Measurements from ENCODE around the gene NT5C2.

The NT5C2 gene

DNA sequence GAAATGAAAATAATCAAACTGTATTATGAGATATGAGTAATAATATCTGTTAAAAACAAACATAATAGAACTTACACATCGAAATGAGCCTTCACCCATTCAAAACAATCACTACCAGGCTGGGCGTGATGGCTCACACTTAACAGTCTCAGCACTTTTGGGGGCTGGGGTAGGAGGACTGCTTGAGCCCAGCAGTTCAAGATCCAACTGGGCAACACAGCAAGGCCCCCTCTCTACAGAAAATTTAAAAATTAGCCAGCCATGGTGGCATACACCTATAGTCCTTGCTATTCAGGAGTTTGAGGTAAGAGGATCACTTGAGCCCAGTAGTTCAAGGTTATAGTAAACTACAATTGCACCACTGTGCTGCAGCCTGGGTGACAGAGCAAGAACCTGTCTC, 75.8 kb downstream of the NT5C2 start:
- no peaks in the 10 kb centered on the region for H4K20me1 ChIP-seq (ENCODE audit: control insufficient read depth, insufficient read depth, low read depth, low read length)
- no peaks in the 10 kb centered on the region for H3K27me3 ChIP-seq (ENCODE audit: control insufficient read depth, low read length)
- no peaks in the 10 kb centered on the region for H3K9me3 ChIP-seq (ENCODE audit: control insufficient read depth, insufficient read depth, low read length)
- H3K4me2 ChIP-seq (ENCODE audit: low read length): no peak overlapping the region
- H3K4me3 ChIP-seq (ENCODE audit: low read length): no peak overlapping the region
- no peaks in the 10 kb centered on the region for H3K9me2 ChIP-seq (replicated peaks; ENCODE audit: control insufficient read depth, low read length)
- no peak overlapping the region for H3K27ac ChIP-seq (ENCODE audit: low read depth, low read length)
- H3K79me2 ChIP-seq (ENCODE audit: control insufficient read depth, low read length): peaks cover 37% of the 10 kb centered on the region
- no peaks in the 10 kb centered on the region for H3F3A ChIP-seq (ENCODE audit: control insufficient read depth, insufficient read depth)
- H3K4me1 ChIP-seq (ENCODE audit: control insufficient read depth, low read length): no peaks in the 10 kb centered on the region
- TF ChIP-seq, protein P1, sequence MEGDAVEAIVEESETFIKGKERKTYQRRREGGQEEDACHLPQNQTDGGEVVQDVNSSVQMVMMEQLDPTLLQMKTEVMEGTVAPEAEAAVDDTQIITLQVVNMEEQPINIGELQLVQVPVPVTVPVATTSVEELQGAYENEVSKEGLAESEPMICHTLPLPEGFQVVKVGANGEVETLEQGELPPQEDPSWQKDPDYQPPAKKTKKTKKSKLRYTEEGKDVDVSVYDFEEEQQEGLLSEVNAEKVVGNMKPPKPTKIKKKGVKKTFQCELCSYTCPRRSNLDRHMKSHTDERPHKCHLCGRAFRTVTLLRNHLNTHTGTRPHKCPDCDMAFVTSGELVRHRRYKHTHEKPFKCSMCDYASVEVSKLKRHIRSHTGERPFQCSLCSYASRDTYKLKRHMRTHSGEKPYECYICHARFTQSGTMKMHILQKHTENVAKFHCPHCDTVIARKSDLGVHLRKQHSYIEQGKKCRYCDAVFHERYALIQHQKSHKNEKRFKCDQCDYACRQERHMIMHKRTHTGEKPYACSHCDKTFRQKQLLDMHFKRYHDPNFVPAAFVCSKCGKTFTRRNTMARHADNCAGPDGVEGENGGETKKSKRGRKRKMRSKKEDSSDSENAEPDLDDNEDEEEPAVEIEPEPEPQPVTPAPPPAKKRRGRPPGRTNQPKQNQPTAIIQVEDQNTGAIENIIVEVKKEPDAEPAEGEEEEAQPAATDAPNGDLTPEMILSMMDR (IDR thresholded peaks at IDR 0.05; ENCODE audit: low read depth, low read length, poor library complexity, severe bottlenecking): no peak
- TF ChIP-seq EZH2phosphoT487 (IDR thresholded peaks at IDR 0.05; ENCODE audit: borderline replicate concordance, low read length): no peak
- H3K36me3 ChIP-seq (ENCODE audit: control insufficient read depth, low read length): 0 out of 2 replicates have a peak, but pooled peaks cover 6% of the 10 kb centered on the region

DNA sequence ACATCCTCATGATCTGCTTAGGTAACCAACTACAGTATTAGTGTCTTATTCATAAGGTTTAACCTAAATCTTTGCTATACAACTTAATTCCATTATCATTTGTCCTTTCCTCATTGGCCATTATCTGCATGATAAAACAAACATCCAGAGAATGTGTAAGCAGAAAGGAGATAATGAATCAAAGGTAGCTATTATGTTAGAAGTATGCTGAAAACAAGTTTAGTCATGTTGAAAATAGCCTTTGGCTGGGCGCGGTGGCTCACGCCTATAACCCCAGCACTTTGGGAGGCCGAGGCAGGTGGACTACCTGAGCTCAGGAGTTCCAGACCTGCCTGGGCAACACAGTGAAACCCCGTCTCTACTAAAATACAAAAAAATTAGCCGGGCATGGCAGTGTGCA, 78.2 kb downstream of the NT5C2 start:
- Histone ChIP-seq H4K20me1 (ENCODE audit: control insufficient read depth, insufficient read depth, low read depth, low read length) (no peaks in the 10 kb centered on the region), H3K4me3 (ENCODE audit: low read length) (no peak overlapping the region), H3K27me3 (ENCODE audit: control insufficient read depth, low read length) (no peaks in the 10 kb centered on the region), H3K9me2 (replicated peaks; ENCODE audit: control insufficient read depth, low read length) (no peaks in the 10 kb centered on the region), H3F3A (ENCODE audit: control insufficient read depth, insufficient read depth) (no peaks in the 10 kb centered on the region), H3K36me3 (ENCODE audit: control insufficient read depth, low read length) (0 out of 2 replicates have a peak, but pooled peaks cover 5% of the 10 kb centered on the region), H3K4me1 (ENCODE audit: control insufficient read depth, low read length) (peaks cover 4% of the 10 kb centered on the region; the same call in 1 of the 2 replicates), H3K9me3 (ENCODE audit: control insufficient read depth, insufficient read depth, low read length) (no peaks in the 10 kb centered on the region), H3K79me2 (ENCODE audit: control insufficient read depth, low read length) (peaks cover 40% of the 10 kb centered on the region), H3K27ac (ENCODE audit: low read depth, low read length) (no peak overlapping the region), H3K4me2 (ENCODE audit: low read length) (no peak overlapping the region)
- TF ChIP-seq, protein P1 (IDR thresholded peaks at IDR 0.05; ENCODE audit: low read depth, low read length, poor library complexity, severe bottlenecking): no peak
- TF ChIP-seq EZH2phosphoT487 (IDR thresholded peaks at IDR 0.05; ENCODE audit: borderline replicate concordance, low read length): no peak

DNA sequence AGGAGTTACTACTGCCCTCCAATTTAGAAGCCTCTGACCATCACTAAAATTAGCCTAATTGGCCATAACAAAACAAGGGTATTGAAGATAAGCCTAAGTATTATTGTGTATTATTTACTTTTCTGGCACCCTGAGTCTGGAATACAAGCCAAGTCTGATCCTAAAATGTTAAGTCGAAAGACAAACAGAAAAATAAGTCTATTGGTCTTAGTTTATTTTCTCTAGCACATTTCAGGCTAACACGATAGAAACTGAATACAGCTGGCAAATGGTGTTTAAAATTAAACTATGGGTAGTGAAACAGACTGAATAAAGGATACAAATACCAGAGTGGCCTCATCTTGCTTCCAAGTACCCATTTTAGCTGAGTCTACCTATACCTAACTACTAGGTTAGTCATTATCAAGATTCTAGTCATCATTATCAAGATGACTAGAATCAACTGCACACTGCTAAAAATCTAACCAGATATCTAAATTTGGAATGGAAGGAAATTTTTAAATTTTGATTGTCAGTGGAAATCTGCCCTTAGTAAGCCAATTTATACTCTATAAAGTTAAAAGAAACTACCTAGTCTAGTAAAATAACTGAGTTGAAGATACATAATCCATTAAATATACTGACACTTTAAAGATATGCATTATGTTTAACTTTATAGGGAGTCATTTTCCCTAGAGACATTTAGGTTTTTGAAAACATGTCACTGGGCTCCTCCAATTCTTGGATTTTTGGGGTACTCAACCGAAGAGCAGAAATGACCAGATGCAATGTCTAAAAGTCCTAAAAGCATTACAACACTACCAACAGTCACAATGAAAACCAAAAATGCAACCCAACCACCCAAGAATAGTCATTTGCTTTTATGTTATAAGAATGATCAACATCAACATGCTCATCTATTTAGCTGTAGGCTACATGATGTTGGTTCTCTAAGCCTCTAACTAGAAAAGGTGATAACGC, 80.9 kb downstream of the NT5C2 start:
- no peak overlapping the region for H3K27ac ChIP-seq (ENCODE audit: low read depth, low read length)
- peaks cover 33% of the 10 kb centered on the region for H3K79me2 ChIP-seq (ENCODE audit: control insufficient read depth, low read length)
- no peak overlapping the region for H3K4me3 ChIP-seq (ENCODE audit: low read length)
- H4K20me1 ChIP-seq (ENCODE audit: control insufficient read depth, insufficient read depth, low read depth, low read length): no peaks in the 10 kb centered on the region
- H3K9me2 ChIP-seq (replicated peaks; ENCODE audit: control insufficient read depth, low read length): no peaks in the 10 kb centered on the region
- peaks cover 20% of the 10 kb centered on the region for H3K4me1 ChIP-seq (ENCODE audit: control insufficient read depth, low read length)
- TF ChIP-seq, protein P1 (IDR thresholded peaks at IDR 0.05; ENCODE audit: low read depth, low read length, poor library complexity, severe bottlenecking): no peak
- TF ChIP-seq EZH2phosphoT487 (IDR thresholded peaks at IDR 0.05; ENCODE audit: borderline replicate concordance, low read length): no peak
- no peak overlapping the region for H3K4me2 ChIP-seq (ENCODE audit: low read length)
- no peaks in the 10 kb centered on the region for H3F3A ChIP-seq (ENCODE audit: control insufficient read depth, insufficient read depth)
- no peaks in the 10 kb centered on the region for H3K9me3 ChIP-seq (ENCODE audit: control insufficient read depth, insufficient read depth, low read length)
- 0 out of 2 replicates have a peak, but pooled peaks cover 5% of the 10 kb centered on the region for H3K36me3 ChIP-seq (ENCODE audit: control insufficient read depth, low read length)
- no peaks in the 10 kb centered on the region for H3K27me3 ChIP-seq (ENCODE audit: control insufficient read depth, low read length)
